Suprapubic skin (tissue), 4 donors: Measurements from ENCODE around the gene CTCFL. TPM values are rescaled to one million over a fixed set of nuclear protein-coding genes. Genes with fewer than 3 reads are reported as not detected.

ENCODE experiments used
- DNase-seq, 2 donors: peaks; one replicate each; pipeline ENCODE4 v3.0.0-alpha.2; 2019; ENCODE audit warnings: low spot score in 2 of 2
- H3K27ac ChIP-seq: fragments of 200-600 bp; sonication (generic); one replicate; pipeline ENCODE4 v1.5.1; 2019
- H3K27me3 ChIP-seq: fragments of 200-600 bp; sonication (generic); one replicate; pipeline ENCODE4 v1.5.1; 2019
- H3K36me3 ChIP-seq: fragments of 200-600 bp; sonication (generic); one replicate; pipeline ENCODE4 v1.5.1; 2019
- H3K4me1 ChIP-seq: fragments of 200-600 bp; sonication (generic); one replicate; pipeline ENCODE4 v1.5.1; 2019
- H3K4me3 ChIP-seq: fragments of 200-600 bp; sonication (generic); one replicate; pipeline ENCODE4 v1.5.1; 2019; ENCODE audit warnings: mild to moderate bottlenecking
- H3K9me3 ChIP-seq: fragments of 200-600 bp; sonication (generic); one replicate; pipeline ENCODE4 v1.5.1; 2019
- CTCF ChIP-seq, 2 donors: fragments of 200-600 bp in 1 of 2; fragments of 450-650 bp in 1 of 2; sonication (generic) in 1 of 2; IDR thresholded peaks; one replicate each; pipeline ENCODE4 v1.5.1; 2016 to 2019; ENCODE audit warnings: antibody characterized with exemption in 2 of 2, mild to moderate bottlenecking in 1 of 2, moderate library complexity in 1 of 2
- EP300 ChIP-seq: sonication (generic); formaldehyde crosslinking; IDR thresholded peaks from one replicate; pipeline ENCODE4 v1.6.1; 2017; ENCODE audit warnings: antibody characterized with exemption
- POLR2A ChIP-seq, 2 donors: fragments of 450-650 bp; IDR thresholded peaks; one replicate each; pipeline ENCODE4 v1.6.1; 2017; ENCODE audit warnings: antibody characterized with exemption in 2 of 2, mild to moderate bottlenecking in 2 of 2, moderate library complexity in 2 of 2
- POLR2AphosphoS5 ChIP-seq, 3 donors: sonication (generic); formaldehyde crosslinking; IDR thresholded peaks; one replicate each; pipeline ENCODE4 v1.6.1; 2017; ENCODE audit warnings: antibody characterized with exemption in 3 of 3
- WGBS: methylation state at CpG from one replicate; pipeline ENCODE4 v1.1.5; 2018; 5-methylcytosine and 5-hydroxymethylcytosine counted together
- total RNA-seq, 4 donors: library from RNA; depleted of rRNA; stranded (reverse); fragments of >200 nt; gene quantifications; one replicate each; pipeline ENCODE4 v1.1.0, GENCODE V29; 2016

CTCFL gene, protein sequence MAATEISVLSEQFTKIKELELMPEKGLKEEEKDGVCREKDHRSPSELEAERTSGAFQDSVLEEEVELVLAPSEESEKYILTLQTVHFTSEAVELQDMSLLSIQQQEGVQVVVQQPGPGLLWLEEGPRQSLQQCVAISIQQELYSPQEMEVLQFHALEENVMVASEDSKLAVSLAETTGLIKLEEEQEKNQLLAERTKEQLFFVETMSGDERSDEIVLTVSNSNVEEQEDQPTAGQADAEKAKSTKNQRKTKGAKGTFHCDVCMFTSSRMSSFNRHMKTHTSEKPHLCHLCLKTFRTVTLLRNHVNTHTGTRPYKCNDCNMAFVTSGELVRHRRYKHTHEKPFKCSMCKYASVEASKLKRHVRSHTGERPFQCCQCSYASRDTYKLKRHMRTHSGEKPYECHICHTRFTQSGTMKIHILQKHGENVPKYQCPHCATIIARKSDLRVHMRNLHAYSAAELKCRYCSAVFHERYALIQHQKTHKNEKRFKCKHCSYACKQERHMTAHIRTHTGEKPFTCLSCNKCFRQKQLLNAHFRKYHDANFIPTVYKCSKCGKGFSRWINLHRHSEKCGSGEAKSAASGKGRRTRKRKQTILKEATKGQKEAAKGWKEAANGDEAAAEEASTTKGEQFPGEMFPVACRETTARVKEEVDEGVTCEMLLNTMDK
- total RNA-seq, result not detected

DNA sequence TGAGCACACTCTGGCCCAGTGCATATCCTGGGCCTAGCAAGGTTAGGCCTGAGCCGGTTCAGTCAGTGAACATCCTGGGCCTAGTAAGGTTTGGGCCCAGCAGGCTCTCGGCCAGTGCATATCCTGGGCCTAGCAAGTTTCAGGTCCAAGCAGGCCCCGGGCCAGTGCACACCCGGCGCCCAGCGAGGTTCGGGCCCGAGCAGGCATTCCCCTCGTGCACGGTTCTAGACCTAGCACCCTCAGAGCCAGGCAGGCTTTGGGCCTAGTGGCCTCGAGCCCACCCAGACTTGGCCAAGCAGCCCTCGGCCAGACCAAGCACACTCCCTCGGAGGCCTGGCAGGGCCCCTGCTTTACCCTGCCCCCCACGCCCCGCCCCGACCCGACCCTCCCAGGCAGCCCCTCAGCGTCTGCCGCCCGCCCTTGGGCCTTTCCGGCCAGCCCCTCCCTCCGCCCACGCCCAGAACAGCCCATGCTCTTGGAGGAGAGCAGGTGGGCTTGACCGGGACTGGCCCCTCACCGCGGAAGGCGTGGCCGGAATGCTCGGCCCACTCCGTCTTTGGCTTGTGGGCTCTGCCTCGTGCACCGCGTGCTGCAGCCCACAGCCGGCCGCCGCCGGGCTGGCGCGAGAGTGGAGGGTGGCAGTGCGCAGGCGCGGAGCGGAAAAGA lies at the start of gene CTCFL:
TSS of gene CTCFL (minus strand) at position 630 of the 666 bp plus-strand sequence. CDS start 935 bp downstream, outside the sequence.
- TF ChIP-seq CTCF (IDR thresholded peaks at IDR 0.05), result no peak
- H3K36me3 ChIP-seq, result no peaks in the 10 kb centered on the region
- peaks cover 4% of the 10 kb centered on the region for H3K27me3 ChIP-seq
- H3K4me3 ChIP-seq, result no peak within 1 kb of the TSS
- no peaks in the 10 kb centered on the region for H3K9me3 ChIP-seq
- DNase-seq, result no peak
- no peaks in the 10 kb centered on the region for H3K4me1 ChIP-seq
- H3K27ac ChIP-seq, result no peak within 1 kb of the TSS
- 93% methylated on average over 23 of the region's 43 CpGs for whole genome bisulfite sequencing

DNA sequence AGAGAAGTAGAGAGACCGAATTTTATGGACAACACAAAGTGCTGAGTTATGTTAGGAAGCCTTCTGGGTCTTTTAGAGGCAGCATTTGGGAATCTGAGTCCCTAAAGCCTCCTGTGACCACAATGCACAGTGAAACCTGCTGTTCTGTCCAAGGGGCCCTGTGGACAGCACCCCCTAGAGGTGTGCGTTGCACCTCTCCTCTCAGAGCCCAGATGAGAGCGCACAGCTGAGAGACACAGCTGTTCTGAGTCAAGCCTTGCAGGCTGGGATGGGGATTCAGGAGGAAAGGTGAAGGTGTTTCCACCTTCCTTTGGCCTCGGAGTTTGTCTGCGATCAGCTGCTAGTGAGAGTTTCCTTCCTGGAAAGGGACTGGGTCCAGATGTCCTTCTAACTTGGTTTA lies 49.0 kb upstream of the CTCFL start:
- H3K27me3 ChIP-seq, result peaks cover 58% of the 10 kb centered on the region
- no peaks in the 10 kb centered on the region for H3K9me3 ChIP-seq
- 62% methylated on average over 5 of the region's 5 CpGs for WGBS
- H3K4me1 ChIP-seq, result no peaks in the 10 kb centered on the region
- TF ChIP-seq POLR2A (IDR thresholded peaks at IDR 0.05) (no peak), CTCF (IDR thresholded peaks at IDR 0.05) (no peak), POLR2AphosphoS5 (IDR thresholded peaks at IDR 0.05) (no peak), EP300 (no peak)
- no peak for DNase-seq
- no peak overlapping the region for H3K4me3 ChIP-seq
- no peaks in the 10 kb centered on the region for H3K36me3 ChIP-seq
- no peak overlapping the region for H3K27ac ChIP-seq

- Histone ChIP-seq H3K27me3 (peaks cover 59% of the 10 kb centered on the region), H3K9me3 (no peaks in the 10 kb centered on the region), H3K4me1 (no peaks in the 10 kb centered on the region), H3K36me3 (no peaks in the 10 kb centered on the region), H3K4me3 (no peak overlapping the region), H3K27ac (no peak overlapping the region)
- DNase-seq, result no peak
- 53% methylated on average over 12 of the region's 12 CpGs for WGBS
- TF ChIP-seq EP300, result no peak
- no peak for TF ChIP-seq POLR2A (IDR thresholded peaks at IDR 0.05)
- no peak for TF ChIP-seq POLR2AphosphoS5 (IDR thresholded peaks at IDR 0.05)
- no peak for TF ChIP-seq CTCF (IDR thresholded peaks at IDR 0.05)
Observed at GRCh38 chr20:57573242-57573641, 48.3 kb upstream of the CTCFL start.

DNA sequence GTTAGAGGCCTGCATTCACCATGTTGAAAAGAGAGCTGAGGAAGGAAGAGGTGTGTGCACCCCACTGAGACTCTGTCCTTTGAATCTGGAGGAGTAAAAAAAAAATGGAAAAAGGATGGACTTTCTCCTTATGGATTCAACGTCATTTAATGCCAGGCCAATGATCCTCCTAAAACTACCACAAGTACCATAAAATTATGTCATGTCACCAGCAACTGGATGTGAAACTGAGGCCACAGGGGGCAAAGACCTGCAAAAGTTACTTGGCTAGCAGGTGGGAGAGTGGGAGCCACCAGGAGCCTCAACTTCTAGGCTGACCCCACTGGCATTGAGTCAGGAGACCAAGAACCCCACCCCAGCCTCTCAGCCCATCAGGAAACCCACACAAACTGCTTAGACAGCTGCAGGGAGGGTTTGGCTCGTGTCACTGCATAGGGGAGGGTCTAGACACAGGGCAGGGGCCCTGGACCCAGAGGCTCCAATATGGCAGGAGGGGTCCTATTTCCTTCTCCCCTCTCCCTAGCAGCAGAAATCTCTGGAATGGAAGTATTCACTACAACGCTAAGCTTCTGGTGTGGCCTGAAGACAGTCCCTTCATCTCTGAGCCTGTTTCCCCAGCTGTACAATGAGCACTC lies 47.0 kb upstream of the CTCFL start:
- Histone ChIP-seq H3K27ac (no peak overlapping the region), H3K27me3 (peaks cover 60% of the 10 kb centered on the region), H3K36me3 (no peaks in the 10 kb centered on the region), H3K9me3 (no peaks in the 10 kb centered on the region), H3K4me1 (no peaks in the 10 kb centered on the region), H3K4me3 (no peak overlapping the region)
- 88% methylated on average over 3 of the region's 3 CpGs for WGBS
- DNase-seq, result no peak
- no peak for TF ChIP-seq POLR2AphosphoS5 (IDR thresholded peaks at IDR 0.05)

- no peaks in the 10 kb centered on the region for H3K9me3 ChIP-seq
- H3K4me3 ChIP-seq, result no peak overlapping the region
- no peak for DNase-seq
- no peaks in the 10 kb centered on the region for H3K4me1 ChIP-seq
- WGBS, result 77% methylated on average over 8 of the region's 8 CpGs
- no peaks in the 10 kb centered on the region for H3K36me3 ChIP-seq
- no peak overlapping the region for H3K27ac ChIP-seq
- TF ChIP-seq CTCF (IDR thresholded peaks at IDR 0.05) (no peak), EP300 (no peak), POLR2A (IDR thresholded peaks at IDR 0.05) (no peak), POLR2AphosphoS5 (IDR thresholded peaks at IDR 0.05) (no peak)
- peaks cover 50% of the 10 kb centered on the region for H3K27me3 ChIP-seq
Observed at GRCh38 chr20:57570920-57571319, 46.0 kb upstream of the CTCFL start.
